Activated naive CD8-positive, alpha-beta T cell treated with anti-CD3 and anti-CD28 coated beads for 36 hours (primary cell): ENCODE results near the gene AIP. TPM values are rescaled to one million over a fixed set of nuclear protein-coding genes. Genes with fewer than 3 reads are reported as not detected.

Experiments used
- DNase-seq: peaks from one replicate; pipeline ENCODE4 v3.0.0; 2021
- H3K27ac Mint-ChIP-seq: one replicate; pipeline ENCODE4 v1.8.0; 2022; ENCODE audit warnings: mild to moderate bottlenecking, moderate library complexity, mixed read lengths
- H3K27me3 Mint-ChIP-seq: one replicate; pipeline ENCODE4 v1.8.0; 2022; ENCODE audit warnings: mild to moderate bottlenecking, mixed read lengths
- H3K36me3 Mint-ChIP-seq: one replicate; pipeline ENCODE4 v1.8.0; 2021; ENCODE audit warnings: mild to moderate bottlenecking, mixed read lengths
- H3K4me1 Mint-ChIP-seq: one replicate; pipeline ENCODE4 v1.8.0; 2021; ENCODE audit warnings: mixed read lengths
- H3K4me3 Mint-ChIP-seq: one replicate; pipeline ENCODE4 v1.8.0; 2022; ENCODE audit warnings: mild to moderate bottlenecking, moderate library complexity, mixed read lengths
- H3K9me3 Mint-ChIP-seq: one replicate; pipeline ENCODE4 v1.8.0; 2022; ENCODE audit warnings: mixed read lengths
- total RNA-seq, 2 experiments: library from RNA; stranded (reverse); gene quantifications; one replicate each; pipeline ENCODE4 v1.2.3, GENCODE V29; 2021

Gene AIP
- 100 to 1,000 TPM; 107 to 112 TPM for total RNA-seq

GRCh38 chr11:67482827-67483798, at the start of gene AIP:
AIP (plus strand) TSS chr11:67483026; CDS start chr11:67483159, 133 bp downstream.
- peak; percentile 97 for DNase-seq
- Mint-ChIP-seq H3K4me3 (peak within 1 kb of the TSS; percentile 94), H3K27me3 (no peaks in the 10 kb centered on the region), H3K4me1 (peaks cover 45% of the 10 kb centered on the region), H3K27ac (peak within 1 kb of the TSS; percentile 100), H3K36me3 (peaks cover 38% of the 10 kb centered on the region), H3K9me3 (peaks cover 4% of the 10 kb centered on the region)

GRCh38 chr11:67433536-67434394, 49.1 kb upstream of the AIP start:
- Mint-ChIP-seq H3K9me3 (no peaks in the 10 kb centered on the region), H3K4me1 (peaks cover 32% of the 10 kb centered on the region), H3K36me3 (peaks cover 36% of the 10 kb centered on the region), H3K27me3 (peaks cover under 1% of the 10 kb centered on the region), H3K4me3 (peak overlapping the region; percentile 60), H3K27ac (peak overlapping the region; percentile 87)
- DNase-seq = no peak

- DNase-seq = no peak
- Mint-ChIP-seq H3K27me3 (no peaks in the 10 kb centered on the region), H3K9me3 (no peaks in the 10 kb centered on the region), H3K4me3 (peak overlapping the region; percentile 60), H3K27ac (peak overlapping the region; percentile 87), H3K36me3 (peaks cover 40% of the 10 kb centered on the region), H3K4me1 (peaks cover 34% of the 10 kb centered on the region)
Measured at GRCh38 chr11:67434395-67434881, 48.4 kb upstream of the AIP start.

- Mint-ChIP-seq H3K4me1 (peaks cover 39% of the 10 kb centered on the region), H3K27ac (peak overlapping the region; percentile 93), H3K36me3 (peaks cover 45% of the 10 kb centered on the region), H3K4me3 (peak overlapping the region; percentile 91), H3K27me3 (no peaks in the 10 kb centered on the region), H3K9me3 (no peaks in the 10 kb centered on the region)
- peak; percentile 56 for DNase-seq
Measured at GRCh38 chr11:67435031-67435726, 47.6 kb upstream of the AIP start.

- DNase-seq = no peak
- Mint-ChIP-seq H3K4me3 (peak overlapping the region; percentile 91), H3K27me3 (no peaks in the 10 kb centered on the region), H3K36me3 (peaks cover 45% of the 10 kb centered on the region), H3K9me3 (no peaks in the 10 kb centered on the region), H3K27ac (peak overlapping the region; percentile 93), H3K4me1 (peaks cover 43% of the 10 kb centered on the region)
Measured at GRCh38 chr11:67435727-67436458, 46.9 kb upstream of the AIP start.

GRCh38 chr11:67436459-67437081, 46.3 kb upstream of the AIP start:
- no peaks in the 10 kb centered on the region for H3K9me3 Mint-ChIP-seq
- H3K36me3 Mint-ChIP-seq = peaks cover 45% of the 10 kb centered on the region
- DNase-seq = peak; percentile 84
- peak overlapping the region; percentile 93 for H3K27ac Mint-ChIP-seq
- H3K4me1 Mint-ChIP-seq = peaks cover 50% of the 10 kb centered on the region
- H3K4me3 Mint-ChIP-seq = peak overlapping the region; percentile 91
- no peaks in the 10 kb centered on the region for H3K27me3 Mint-ChIP-seq

- H3K4me3 Mint-ChIP-seq = peak within 1 kb of the TSS; percentile 91
- H3K36me3 Mint-ChIP-seq = peaks cover 45% of the 10 kb centered on the region
- peak within 1 kb of the TSS; percentile 93 for H3K27ac Mint-ChIP-seq
- H3K9me3 Mint-ChIP-seq = no peaks in the 10 kb centered on the region
- H3K27me3 Mint-ChIP-seq = no peaks in the 10 kb centered on the region
- H3K4me1 Mint-ChIP-seq = peaks cover 43% of the 10 kb centered on the region
- DNase-seq = peak; percentile 80
Measured at GRCh38 chr11:67437082-67437808, 45.6 kb upstream of the AIP start, which contains the start of gene PTPRCAP. PTPRCAP (minus strand) TSS chr11:67437682; CDS start chr11:67437619, 63 bp downstream.

- peak overlapping the region; percentile 93 for H3K27ac Mint-ChIP-seq
- no peaks in the 10 kb centered on the region for H3K27me3 Mint-ChIP-seq
- peak overlapping the region; percentile 91 for H3K4me3 Mint-ChIP-seq
Measured at GRCh38 chr11:67437809-67438157, 45.0 kb upstream of the AIP start.

GRCh38 chr11:67438158-67438902, 44.5 kb upstream of the AIP start:
- Mint-ChIP-seq H3K4me3 (peak overlapping the region; percentile 91), H3K4me1 (peaks cover 39% of the 10 kb centered on the region), H3K9me3 (no peaks in the 10 kb centered on the region), H3K36me3 (peaks cover 45% of the 10 kb centered on the region), H3K27me3 (no peaks in the 10 kb centered on the region), H3K27ac (peak overlapping the region; percentile 93)
- DNase-seq = peak; percentile 92

More at GRCh38 chr11:67437809-67438157, 45.0 kb upstream of the AIP start:
- H3K36me3 Mint-ChIP-seq = peaks cover 45% of the 10 kb centered on the region
- H3K9me3 Mint-ChIP-seq = no peaks in the 10 kb centered on the region
- no peak for DNase-seq
- peaks cover 41% of the 10 kb centered on the region for H3K4me1 Mint-ChIP-seq

GRCh38 chr11:67439321-67440228, 43.3 kb upstream of the AIP start:
- H3K4me1 Mint-ChIP-seq = peaks cover 42% of the 10 kb centered on the region
- H3K27ac Mint-ChIP-seq = peak overlapping the region; percentile 93
- H3K9me3 Mint-ChIP-seq = no peaks in the 10 kb centered on the region
- no peaks in the 10 kb centered on the region for H3K27me3 Mint-ChIP-seq
- H3K36me3 Mint-ChIP-seq = peaks cover 42% of the 10 kb centered on the region
- peak overlapping the region; percentile 91 for H3K4me3 Mint-ChIP-seq
- peak; percentile 55 for DNase-seq

GRCh38 chr11:67440229-67441097, 42.4 kb upstream of the AIP start:
- peaks cover 47% of the 10 kb centered on the region for H3K4me1 Mint-ChIP-seq
- H3K27me3 Mint-ChIP-seq = no peaks in the 10 kb centered on the region
- peak; percentile 18 for DNase-seq
- peak overlapping the region; percentile 91 for H3K4me3 Mint-ChIP-seq
- H3K36me3 Mint-ChIP-seq = peaks cover 38% of the 10 kb centered on the region
- no peaks in the 10 kb centered on the region for H3K9me3 Mint-ChIP-seq
- peak overlapping the region; percentile 93 for H3K27ac Mint-ChIP-seq
